ENCODE measurements around the gene LRR1.
A peak's percentile ranks its signal among the peaks of the same experiment; 100 is the strongest.
"Not testable (repeated sequence)": the region's sequence is repeated elsewhere in the genome, so short reads cannot be mapped to it uniquely, and the experiment has no call there.

The LRR1 gene

DNA sequence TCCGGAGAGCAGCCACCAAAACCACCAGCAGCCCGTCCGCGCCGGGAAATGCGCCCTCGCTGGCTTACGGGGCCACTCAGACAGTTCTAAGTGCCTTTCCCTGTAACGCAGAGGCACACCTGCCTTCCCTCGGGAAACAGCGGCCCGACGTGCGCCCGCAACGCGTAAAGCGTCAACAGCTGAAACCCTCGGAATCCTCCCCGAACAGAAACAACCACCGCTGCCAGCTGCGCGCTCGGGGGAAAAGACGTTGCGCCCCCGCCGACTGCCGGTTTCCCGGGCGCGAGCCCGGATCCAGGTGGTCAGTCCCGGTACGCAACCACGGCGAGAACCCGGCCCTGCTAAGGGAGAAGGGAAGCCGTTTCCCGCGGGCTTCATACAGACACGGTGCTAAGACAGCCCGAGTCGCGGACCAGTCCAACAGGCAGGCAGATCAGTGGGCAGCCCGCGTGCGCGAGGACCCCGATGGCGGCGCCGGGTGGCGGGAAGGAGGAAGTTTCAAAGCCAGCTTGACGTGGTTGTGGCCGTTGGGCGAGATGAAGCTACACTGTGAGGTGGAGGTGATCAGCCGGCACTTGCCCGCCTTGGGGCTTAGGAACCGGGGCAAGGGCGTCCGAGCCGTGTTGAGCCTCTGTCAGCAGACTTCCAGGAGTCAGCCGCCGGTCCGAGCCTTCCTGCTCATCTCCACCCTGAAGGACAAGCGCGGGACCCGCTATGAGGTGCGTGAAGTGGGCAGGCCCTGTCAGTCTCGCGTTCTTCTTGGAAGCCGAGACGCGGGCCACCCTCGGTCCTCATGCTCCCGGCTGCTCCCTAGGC lies at the start of gene LRR1:
Gene LRR1 (plus strand): TSS at position 456 of the 816 bp plus-strand sequence. CDS start 81 bp downstream, at position 537.
- DNase-seq = peak; percentile 82

DNA sequence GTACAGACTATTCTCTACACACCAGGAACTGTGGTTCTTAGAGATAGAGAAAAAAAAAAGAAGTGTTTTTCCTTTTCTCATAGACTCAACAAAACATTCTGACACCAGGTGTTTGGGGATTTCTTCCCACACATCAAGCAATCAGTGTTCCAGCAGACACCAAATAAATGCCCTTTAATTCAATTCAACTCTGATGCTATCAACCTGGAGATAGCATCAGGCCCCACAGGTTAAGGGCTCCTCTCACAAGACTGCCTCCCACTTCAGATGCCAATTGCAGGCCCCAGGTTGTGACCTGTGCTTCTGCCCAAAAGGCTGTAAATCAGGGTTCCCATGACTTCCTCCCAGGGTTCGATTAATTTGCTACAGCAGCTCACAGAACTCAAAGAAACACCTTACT lies 49.3 kb upstream of the LRR1 start:
- DNase-seq = no peak

- DNase-seq = peak; percentile 37
Measured at GRCh38 chr14:49549881-49550280, 48.9 kb upstream of the LRR1 start.

DNA sequence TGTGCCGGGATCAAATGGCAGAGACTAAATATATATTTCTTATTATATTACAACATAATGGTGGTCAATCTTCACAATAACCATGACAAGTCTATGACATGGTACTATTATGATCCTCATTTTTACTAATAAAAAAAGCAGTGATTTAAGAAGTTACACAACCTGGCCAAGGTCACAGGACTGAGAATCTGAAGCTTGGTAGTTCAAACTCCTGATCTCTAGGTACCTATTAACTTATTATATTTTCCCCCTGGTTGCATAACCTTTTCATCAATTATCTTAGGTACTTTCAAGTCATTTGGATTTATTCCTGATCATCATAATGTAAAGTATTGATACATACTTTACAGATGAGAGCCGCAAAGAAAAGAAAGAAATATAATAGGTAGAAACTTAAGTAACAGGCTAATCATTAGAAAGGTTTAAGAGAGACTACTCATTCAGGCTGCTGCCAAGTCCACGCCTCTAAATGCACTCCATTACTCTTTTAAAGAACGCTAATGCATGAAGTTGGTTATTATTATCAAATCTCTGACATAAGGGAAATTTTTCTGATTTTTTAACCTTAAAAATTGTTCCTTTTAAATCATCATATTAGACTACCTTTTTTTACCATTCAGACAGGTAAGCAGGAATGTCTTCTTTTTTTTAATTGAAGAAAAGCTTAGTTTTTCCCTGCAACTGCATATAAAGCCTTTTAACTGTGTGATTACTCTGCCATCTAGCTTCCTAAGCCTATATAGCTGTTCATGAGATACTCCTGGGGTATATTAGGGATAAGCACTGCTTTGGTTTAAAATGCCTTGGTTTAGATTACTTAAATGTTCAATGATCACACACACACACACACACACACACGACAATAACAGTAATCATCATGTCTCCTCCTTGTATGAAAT lies 48.2 kb upstream of the LRR1 start:
- DNase-seq = no peak

- DNase-seq = no peak
Measured at GRCh38 chr14:49551569-49551968, 47.2 kb upstream of the LRR1 start.

DNA sequence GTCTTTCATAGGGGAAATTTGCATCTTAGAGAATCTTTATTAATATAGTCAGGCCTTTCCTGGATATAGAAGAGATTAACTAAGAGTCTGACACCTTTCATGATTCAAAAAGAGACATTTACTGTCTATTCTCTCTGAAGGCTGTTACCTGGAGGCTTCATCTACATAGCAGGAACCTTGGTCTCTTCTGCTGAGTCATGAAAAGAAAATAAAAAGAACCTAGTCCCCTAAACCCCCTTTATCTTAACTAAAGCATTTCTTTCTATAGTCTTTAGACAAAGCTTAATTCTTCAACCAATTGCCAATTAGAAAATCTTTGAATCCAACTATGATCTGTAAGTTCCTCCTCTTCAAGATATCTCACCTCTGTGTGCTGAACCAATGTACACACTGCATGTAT lies 45.6 kb upstream of the LRR1 start:
- no peak for DNase-seq

GRCh38 chr14:49553892-49554291 lies 44.8 kb upstream of the LRR1 start:
- DNase-seq = no peak

DNA sequence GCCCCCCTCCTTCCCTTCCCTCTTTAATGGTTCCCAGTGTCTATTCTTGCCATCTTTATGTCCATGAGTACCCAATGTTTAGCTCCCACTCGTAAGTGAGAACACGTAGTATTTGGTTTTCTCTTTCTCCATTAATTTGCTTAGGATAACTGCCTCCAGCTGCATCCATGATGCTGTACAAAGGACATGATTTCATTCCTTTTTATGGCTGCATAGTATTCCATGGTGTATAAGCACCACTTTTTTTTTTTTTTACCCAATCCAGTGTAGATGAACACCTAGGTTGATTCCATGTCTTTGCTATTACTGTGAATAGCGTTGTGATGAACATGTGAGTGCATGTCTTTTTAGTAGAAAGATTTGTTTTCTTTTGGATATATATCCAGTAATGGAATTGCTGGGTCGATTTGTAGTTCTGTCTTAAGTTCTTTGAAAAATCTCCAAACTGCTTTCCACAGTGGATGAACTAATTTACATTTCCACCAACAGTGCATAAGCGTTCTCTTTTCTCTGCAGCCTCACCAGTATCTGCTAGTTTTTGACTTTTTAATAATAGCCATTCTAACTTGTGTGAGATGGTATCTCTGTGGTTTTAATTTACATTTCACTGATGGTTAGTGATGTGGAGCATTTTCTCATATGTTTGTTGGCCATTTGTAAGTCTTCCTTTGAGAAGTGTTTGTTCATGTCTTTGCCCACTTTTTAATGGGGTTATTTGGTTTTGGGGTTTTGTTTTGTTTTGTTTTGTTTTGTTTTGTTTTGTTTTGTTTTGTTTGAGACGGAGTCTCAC lies 38.6 kb upstream of the LRR1 start:
- DNase-seq = no peak

DNA sequence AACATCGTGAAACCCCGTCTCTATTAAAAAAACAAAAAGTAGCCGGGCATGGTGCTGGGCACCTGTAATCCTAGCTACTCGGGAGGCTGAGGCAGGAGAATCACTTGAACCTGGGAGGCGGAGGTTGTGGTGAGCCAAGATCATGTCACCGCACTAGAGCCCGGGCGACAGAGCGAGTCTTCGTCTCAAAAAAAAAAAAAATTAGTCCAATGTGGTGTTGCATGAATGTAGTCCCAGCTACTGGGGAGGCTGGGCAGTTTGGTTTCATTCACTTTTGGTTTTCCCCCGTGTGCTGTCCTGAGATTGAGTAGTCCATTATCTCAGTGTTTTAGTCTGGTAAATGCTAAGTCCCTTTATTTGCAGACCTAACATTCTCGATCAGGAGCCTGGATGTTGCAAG lies 32.0 kb upstream of the LRR1 start:
- DNase-seq = no peak

DNA sequence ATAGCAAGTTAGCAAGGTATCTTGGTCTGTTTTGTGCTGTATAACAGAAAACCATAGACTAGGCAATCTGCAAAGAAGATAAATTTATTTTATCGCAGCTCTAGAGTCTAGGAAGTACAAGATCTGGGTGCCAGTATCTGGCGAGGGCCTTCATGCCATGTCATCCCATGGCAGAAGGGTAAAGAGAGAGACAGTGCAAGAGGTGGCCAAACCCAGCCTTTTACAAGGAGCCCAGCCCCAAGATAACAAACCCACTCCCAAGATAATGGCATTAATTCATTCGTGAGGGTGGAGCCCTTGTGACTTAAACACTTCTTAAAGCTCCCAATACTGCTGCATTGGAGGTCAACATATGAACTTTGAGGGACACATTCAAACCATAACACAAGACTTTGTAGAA lies 29.5 kb upstream of the LRR1 start:
- DNase-seq = no peak

DNA sequence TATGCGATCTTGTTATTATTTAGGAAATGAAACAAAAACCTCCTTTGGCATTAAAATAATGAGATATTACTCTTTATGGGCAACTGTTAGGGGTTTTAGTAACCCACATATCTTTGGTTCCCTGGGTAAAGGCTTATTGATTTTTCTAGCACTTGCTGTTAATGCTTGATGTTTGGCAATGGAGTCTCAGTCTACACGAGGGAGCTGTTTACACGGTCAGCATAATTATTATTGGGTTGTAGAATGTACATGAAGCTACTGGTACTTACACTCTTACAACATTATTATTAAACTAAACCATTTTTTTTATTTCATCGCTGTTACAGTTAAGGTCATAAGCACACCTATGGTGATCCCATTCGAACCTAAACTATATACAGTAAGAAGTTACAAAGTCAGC lies 24.7 kb upstream of the LRR1 start:
- DNase-seq = no peak

GRCh38 chr14:49578141-49578540 lies 20.6 kb upstream of the LRR1 start:
- DNase-seq = no peak

- DNase-seq = no peak
Measured at GRCh38 chr14:49579841-49580240, 18.9 kb upstream of the LRR1 start.

GRCh38 chr14:49581209-49582112 lies 17.3 kb upstream of the LRR1 start:
- no peak for DNase-seq

GRCh38 chr14:49582113-49582977 lies 16.4 kb upstream of the LRR1 start:
- DNase-seq = no peak

GRCh38 chr14:49583629-49584028 lies 15.1 kb upstream of the LRR1 start:
- no peak for DNase-seq

DNA sequence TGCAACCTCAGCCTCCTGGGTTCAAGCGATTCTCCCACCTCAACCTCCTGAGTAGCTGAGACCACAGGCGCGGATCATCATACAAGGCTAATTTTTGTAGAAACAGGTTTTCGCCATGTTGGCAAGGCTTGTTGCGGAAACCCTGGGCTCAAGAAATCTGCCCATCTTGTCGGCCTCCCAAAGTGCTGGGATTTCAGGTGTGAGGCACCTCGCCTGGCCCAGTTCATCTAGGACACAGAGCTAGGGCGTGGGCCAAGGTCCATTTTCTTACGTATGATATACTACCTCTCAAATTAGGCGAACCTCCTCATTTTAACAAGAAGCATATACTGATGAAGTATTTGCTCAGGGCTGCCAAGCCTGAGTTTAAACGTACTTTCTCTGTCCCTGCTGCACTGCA lies 14.7 kb upstream of the LRR1 start:
- DNase-seq = no peak

GRCh38 chr14:49584981-49585640 lies 13.6 kb upstream of the LRR1 start:
- DNase-seq = not testable (repeated sequence)

DNA sequence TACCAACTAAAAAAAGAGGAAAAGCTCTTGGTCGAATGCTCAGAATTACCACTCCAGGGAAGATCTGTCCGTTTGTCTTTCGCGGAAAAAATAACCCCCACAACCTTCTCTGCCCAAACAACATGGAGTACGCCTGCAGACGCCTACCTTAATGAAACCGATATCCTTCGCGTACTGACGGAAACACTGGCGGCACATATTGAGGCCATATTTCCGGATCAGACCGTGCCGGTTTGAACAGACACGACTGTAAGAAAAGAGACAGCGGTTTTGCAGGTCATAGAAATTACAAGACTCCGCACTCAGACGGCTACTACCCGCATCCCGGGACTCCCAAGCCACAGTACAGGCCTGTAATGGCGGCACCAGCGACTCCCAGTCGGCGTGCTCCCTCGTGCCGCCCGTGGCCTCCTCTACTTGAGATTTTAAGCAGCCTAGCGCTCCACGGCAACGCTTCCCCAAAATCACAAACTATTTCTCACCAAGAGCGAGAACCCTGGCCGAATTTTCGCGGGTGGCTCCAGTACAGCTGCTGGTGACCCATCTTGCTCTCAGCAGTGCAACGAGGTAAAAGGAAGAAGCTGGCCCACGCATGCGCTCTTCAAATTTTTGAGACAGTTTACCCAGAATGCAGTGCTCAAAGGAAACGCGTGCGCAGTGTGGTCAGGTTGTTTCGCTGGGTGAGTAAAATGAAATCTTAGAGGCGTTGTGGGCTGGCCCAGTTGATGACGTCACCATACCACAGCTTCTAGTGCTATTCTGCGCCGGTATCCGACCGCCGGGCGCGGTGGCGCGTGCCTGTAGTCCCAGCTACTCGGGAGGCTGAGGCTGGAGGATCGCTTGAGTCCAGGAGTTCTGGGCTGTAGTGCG lies 12.7 kb upstream of the LRR1 start, which contains the start of gene RPS29:
Gene RPS29 (minus strand): TSS at position 578 of the 870 bp plus-strand sequence. CDS start 34 bp downstream, at position 544.
- peak; percentile 99 for DNase-seq
